GM10847 (cell line): ENCODE results near the gene CCR6.

ENCODE experiments used
- POLR2A ChIP-seq: IDR thresholded peaks from 2 replicates; pipeline ENCODE4 v1.6.1; 2011; ENCODE audit not compliant: insufficient read length; ENCODE audit errors: extremely low read depth

The CCR6 gene

GRCh38 chr6:167142433-167142761 lies 19.5 kb downstream of the CCR6 start:
- no peak for TF ChIP-seq POLR2A

DNA sequence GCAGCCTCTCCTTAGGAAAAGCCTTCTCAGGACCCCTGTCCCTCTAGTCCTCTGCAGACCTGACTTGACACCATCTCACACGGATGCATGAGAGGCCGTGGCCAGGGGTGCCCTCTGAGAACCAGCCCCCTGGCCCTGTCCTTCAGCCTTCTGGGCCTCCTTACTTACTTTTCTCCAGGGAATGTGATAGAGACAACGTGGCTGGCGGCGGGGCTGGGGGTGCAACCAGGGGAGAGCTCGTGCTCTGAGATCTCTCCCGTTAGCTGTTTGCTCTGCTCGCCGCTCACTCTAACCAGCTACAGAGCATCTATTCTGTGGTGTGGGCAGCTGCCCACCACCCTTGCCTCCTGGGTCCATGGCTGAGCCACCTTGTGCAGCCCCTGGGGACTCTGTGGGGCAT lies 20.1 kb downstream of the CCR6 start:
- TF ChIP-seq POLR2A = no peak

GRCh38 chr6:167145461-167145860 lies 22.6 kb downstream of the CCR6 start:
- TF ChIP-seq POLR2A = no peak

- no peak for TF ChIP-seq POLR2A
Observed at GRCh38 chr6:167146135-167146534, 23.2 kb downstream of the CCR6 start.

DNA sequence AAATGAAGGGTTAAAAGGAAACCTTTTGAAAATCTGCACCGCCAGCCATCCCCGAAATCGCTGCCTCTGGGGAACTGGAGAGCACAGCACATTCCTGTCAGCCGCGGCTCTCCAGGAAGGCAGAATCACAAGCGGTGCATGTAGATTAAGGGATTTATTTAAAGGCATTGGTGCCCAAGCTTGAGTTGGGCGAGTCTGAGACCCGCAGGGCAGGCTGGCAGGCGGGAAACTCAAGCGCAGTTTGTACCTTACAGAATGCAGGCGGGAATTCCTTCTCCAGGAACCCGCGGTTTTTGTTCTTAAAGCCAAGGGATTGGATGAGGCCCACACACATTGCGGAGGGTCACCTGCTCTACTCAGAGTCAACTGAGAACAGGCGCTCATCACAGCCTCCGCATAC lies 24.1 kb downstream of the CCR6 start:
- TF ChIP-seq POLR2A = no peak

DNA sequence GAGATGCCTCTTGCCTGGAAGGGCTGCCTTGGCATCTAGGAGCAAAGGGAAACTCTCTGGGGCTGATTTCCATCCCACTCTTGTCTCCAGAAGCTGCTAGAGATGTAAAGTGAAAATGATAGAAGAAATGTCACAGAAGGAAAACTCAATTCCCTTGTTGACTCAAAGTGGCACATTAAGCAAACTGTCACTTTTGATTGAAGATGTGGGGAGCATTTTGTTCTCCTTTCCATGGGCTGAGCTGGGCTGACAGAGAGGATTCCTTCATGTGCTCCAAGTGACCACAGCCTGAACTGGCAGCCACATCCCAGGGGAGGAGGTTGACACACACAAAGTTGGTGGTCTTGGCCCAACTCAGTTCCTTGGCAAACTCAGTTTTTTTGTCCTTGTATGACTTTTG lies 25.1 kb downstream of the CCR6 start:
- no peak for TF ChIP-seq POLR2A

DNA sequence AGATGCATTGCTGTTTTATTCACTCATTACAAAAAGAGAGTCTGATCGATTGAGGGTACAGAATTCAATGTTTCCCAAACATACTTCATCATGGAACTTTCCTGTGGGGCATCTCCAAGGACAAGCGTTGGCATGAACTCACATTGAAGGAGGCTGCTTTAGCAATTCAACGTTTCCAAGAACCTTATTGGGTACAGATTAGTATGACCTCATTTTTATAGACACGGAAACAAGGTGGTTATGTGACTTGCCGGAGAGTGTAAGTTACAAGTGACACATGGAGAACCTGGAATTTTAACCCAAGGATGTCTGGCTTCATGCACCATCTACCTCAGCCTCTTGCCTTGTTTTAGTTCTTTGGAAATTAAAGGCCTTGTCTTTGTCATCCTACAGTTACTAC lies 26.1 kb downstream of the CCR6 start:
- no peak for TF ChIP-seq POLR2A

- no peak for TF ChIP-seq POLR2A
Observed at GRCh38 chr6:167150941-167151549, 28.1 kb downstream of the CCR6 start.

DNA sequence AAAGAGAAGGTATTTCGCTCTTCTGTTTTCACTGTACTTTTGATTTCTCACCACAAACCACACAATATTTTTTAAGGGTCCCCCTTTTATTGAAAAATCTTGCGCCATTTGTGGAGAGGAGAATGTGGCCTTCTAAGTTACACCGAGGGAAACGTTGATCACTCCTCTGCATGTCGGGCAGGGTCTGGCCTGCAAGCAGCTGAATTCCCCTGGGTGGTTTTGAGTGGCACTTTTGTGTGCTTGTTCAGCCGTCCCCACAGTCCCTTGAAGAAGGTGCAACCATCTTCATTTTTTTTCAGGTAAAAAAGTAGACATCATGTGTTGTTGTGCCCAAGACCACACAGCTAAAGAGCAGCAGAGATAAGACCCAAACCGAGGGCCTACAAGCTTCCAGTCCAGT lies 28.8 kb downstream of the CCR6 start:
- no peak for TF ChIP-seq POLR2A

GRCh38 chr6:167152862-167153261 lies 30.0 kb downstream of the CCR6 start:
- TF ChIP-seq POLR2A = no peak

GRCh38 chr6:167153521-167153959 lies 30.6 kb downstream of the CCR6 start:
- no peak for TF ChIP-seq POLR2A

GRCh38 chr6:167154291-167154690 lies 31.4 kb downstream of the CCR6 start:
- TF ChIP-seq POLR2A = no peak

- TF ChIP-seq POLR2A = no peak
Observed at GRCh38 chr6:167154895-167155294, 32.0 kb downstream of the CCR6 start.

GRCh38 chr6:167157414-167157813 lies 34.5 kb downstream of the CCR6 start:
- no peak for TF ChIP-seq POLR2A

DNA sequence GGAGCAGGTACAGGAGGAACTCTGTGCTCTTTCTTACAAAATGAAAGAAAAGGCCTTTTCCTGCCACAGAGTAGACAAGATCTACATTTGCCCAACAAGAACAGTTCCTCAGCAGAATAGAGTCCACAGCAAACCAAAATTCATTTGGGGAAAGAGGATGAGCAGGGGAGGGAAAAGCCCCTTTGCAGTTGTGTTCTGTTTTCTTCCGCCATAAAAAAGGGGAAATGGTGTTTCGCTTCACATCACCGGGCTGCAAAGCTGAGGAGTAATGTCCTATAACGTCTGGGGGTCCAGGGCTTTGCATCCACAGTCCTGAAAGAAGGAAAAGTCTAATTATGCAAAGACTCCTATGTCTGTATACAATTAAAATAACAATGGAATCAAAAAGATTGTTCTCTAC lies 35.0 kb downstream of the CCR6 start, which contains the start of gene GPR31:
GPR31 (minus strand) TSS at position 118 of the 400 bp plus-strand sequence. CDS start 149 bp downstream, outside the sequence.
- TF ChIP-seq POLR2A = no peak

DNA sequence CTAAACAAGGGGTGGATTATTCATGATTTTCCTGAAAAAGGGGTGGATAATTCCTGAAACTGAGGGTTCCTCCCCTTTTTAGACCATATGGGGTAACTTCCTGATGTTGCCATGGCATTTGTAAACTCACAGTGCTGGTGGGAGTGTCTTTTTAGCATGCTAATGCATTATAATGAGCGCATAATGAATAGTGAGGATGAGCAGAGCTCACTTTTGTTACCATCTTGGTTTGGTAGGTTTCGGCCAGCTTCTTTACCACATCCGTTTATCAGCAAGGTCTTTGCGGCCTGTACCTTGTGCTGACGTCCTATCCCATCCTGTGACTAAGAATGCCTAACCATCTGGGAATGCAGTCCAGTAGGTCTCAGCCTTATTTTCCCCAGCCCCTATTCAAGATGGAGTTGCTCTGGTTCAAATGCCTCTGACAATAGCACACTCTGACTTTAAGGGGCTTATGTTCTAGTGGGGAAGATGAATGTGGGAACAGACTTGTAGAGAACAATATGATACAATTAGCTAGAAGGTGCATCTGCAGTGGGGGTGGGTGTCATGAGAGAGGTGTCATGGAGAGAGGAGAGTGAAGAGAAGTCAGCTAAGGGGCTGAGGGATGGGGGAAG lies 39.1 kb downstream of the CCR6 start:
- TF ChIP-seq POLR2A = no peak

DNA sequence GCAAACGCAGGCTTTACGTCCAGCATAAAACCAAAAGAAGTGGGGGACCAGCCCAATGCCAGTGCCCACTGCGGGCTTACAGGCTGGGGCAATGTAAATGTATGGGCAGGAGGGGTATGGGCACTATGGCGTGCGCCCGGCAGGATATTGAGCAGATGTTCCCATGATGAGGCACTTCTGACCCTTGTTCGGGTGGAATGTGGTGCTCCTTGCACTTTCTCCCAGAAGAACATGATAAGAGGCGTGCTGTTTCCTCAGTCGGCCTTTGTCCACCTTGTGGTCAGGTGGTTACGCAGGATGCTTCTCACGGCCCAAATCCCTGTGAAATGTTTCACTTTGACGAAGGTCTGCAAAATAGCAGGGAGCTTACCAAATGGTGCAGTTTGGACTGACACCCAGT lies 39.7 kb downstream of the CCR6 start:
- no peak for TF ChIP-seq POLR2A
